Amniotic stem cell (primary cell): ENCODE data around the gene ESRRB.
"Not testable (repeated sequence)": the region's sequence is repeated elsewhere in the genome, so short reads cannot be mapped to it uniquely, and the experiment has no call there.

Experiments
- DNase-seq: peaks from one replicate; lab custom pipeline; 2025; lab: John Stamatoyannopoulos, UW

Gene ESRRB

DNA sequence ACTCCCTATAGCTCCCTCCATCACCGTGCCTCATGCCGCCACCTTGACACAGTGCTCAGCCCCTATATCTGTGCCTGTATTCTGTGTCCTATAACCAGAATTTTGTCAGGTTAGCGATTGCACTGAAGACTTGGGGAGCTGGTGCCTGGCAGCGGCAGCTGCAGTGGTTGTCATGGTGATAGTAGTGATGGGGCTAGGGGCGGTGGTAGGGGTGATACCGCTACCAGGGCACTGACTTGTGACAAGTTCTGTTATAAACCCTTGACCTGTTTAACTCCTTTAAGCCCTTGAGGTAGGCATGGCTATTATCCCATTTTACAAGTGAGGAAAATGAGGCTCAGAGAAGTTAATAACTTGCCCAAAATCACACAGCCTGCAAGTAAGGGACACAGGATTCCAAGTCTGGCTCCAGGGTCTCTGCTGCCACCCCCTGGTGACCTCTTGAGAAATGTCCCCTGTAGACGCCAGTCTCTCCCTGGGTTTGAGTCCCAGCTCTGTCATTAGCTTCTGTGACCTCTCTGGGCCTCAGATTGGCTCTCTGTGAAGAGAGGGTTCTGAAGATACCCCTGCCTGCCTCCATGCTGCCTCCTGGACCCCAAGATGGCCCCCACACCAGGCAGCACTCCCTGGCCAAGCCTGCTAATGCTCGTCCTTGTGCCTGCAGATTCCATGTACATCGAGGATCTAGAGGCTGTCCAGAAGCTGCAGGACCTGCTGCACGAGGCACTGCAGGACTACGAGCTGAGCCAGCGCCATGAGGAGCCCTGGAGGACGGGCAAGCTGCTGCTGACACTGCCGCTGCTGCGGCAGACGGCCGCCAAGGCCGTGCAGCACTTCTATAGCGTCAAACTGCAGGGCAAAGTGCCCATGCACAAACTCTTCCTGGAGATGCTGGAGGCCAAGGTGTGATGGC, 121.9 kb downstream of the ESRRB start:
- no peak for DNase-seq

DNA sequence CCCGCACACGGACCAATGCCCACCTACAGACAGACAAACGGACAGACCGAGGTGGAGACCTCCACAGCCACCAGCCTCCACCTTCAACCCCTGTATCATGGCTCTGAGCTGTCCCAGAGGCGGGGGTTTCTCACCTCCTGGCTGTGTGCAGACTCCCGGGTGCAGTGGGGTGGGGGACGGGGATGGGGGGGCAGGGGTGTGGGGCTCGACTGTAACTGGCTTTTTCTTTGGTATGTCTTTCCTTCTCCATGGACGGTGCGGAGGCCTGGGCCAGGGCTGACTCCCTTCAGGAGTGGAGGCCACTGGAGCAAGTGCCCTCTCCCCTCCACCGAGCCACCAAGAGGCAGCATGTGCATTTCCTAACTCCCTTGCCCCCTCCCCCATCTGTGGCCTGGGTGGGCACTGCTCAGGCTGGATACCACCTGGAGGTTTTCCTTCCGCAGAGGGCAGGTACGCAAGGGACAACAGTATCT, 122.6 kb downstream of the ESRRB start:
- DNase-seq: no peak

DNA sequence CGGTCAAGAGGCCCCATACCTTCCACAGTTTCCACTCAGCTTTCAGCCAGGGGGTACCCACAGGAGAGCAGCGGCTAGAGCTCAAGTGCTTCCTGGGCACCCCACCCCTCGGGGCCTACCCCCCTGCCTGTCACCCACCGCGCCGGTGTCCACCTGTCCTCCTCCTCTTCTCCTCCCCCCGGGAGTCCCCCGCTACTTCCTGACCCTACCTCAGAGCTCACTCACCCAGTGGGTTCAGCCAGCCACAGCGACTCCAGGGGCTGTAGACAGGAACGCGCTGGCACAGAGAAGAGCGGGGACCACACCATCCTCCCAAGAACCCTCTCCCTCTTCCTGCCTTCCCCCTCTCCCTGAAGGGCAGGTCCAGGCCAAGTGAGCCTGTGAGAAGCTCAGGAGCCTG, 123.0 kb downstream of the ESRRB start:
- no peak for DNase-seq

DNA sequence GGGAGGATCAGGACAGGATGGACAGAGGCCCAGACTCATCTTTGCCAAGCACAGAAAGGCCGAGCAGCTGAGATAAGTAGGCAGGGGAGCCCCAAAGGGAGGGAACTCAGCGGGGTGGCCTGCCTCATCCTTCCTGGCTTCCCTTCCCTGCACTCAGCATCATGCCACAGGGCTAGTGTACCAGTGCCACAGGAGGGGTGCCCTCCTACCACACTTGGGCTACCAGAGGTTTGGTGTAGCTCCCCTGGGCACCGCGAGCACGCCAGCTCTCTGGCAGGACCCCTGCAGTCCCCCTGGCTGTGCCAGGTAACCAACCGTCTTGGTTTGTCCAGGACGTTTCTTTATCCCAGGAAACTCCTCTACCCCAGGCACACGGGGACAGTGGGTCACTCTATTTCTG, 123.5 kb downstream of the ESRRB start:
- no peak for DNase-seq

DNA sequence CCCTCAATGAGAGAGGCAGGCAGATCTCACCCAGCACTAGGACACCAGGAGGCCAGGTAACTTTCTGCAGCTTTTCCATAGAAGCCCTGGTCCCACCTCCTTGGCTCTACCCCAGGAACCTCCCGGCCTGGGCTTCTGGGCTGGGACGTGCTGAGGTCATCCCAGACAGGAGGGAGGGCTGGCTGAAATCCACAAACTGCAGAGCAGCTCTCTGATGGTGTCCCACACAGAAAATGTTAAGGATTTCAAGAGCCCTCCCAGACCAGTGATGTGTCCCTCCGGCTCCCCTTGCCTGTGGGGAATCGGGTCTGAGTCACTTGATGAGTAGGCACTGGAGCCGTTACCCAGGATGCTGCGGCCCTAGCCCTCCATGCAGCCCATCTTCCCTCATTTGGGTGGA, 124.1 kb downstream of the ESRRB start:
- DNase-seq: no peak

DNA sequence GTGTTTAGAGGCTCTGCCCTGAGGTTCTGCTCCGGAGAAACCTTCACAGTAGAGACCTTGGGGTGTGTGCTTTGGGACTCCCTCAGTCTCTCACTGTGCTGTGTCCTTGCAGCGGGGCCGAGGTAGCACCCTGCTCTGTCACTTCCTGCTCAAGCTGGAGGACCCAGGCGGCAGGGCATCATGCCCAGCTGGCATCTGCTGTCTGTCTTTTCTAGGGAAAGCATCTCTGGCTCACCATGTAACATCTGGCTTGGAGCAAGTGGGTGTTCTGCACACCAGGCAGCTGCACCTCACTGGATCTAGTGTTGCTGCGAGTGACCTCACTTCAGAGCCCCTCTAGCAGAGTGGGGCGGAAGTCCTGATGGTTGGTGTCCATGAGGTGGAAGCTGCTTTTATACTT, 124.5 kb downstream of the ESRRB start:
- no peak for DNase-seq

DNA sequence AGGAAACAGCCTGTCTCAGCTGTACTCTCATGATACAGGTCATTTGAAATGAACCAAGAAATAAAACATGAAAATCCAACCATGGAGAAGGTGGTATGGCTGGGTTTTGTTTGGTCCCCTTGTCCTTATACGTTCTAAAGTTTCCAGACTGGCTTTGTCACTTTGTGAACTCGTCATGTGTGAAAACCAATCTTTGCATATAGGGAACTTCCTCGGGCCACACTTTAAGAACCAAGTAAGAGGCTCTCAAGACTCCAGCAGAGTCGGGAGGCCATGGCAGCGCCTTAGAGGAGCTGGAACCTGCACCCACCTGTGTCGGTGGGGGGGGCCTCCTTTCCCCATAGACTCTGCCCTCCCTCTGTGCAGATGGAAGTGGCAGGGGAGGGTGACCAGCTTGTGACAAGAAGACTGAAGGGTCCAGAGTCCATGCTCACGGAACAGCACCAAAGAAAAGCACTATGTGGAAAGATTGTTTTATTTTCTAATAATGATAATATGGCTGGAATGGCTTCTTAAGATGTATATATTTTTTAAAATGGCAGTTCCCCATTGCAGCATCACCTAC, 125.3 kb downstream of the ESRRB start:
- no peak for DNase-seq

DNA sequence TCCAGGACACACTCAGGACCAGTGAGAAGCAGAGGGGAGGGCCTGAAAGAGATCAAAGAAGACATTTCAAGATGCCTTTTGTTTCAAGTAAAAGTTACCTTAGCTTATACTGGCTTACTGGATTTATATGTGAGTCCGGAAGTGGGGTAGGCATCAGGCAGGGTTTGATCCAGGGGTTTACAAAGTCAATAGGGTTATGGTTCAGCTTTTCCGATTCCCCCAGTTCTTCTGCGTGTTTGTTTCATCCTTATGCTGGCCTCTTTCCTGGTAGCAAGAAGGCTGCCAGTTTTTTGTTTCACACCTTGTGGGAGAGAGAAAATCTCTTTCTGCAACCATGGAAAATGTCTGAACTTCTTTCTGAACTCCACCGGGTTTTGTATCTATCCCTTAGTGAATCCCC, 126.3 kb downstream of the ESRRB start:
- no peak for DNase-seq

DNA sequence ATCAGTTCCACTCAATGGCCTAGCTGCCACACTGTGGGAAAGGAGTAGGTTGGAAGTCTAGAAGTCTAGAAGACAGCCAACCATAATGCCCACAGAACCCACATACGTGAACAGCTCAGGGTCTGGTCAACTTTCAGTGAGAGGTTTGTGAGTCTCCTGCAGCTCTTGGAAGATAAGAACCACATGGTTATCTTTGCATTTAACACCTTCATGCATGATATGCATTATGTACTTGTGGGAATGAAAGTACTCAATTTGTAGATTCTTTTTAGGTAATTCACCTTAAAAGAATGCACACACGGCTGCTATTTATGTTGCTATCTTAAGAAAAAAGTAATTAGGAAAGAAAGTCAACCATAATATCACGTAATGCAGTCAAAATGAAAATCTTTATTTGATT, 126.7 kb downstream of the ESRRB start:
- DNase-seq: no peak

DNA sequence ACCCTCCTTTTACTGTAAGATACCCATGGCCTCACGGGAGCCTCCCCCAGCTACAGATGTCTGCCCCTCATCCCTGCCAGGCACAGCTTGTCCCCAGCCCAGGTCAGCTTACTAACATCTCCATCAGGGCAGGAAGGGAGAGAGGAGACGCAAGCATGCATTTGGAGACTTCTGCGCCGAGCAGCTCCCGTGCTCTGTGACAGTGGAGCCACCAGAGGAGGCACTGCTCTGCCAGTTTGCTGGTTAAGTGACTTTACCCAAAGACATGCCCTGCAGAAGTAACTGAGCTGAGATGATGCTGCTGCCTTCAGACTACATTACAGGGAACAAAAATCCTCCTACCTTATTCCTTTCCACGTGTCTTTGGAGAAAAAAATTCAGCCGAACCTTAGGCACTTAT, 133.4 kb downstream of the ESRRB start:
- DNase-seq: no peak

DNA sequence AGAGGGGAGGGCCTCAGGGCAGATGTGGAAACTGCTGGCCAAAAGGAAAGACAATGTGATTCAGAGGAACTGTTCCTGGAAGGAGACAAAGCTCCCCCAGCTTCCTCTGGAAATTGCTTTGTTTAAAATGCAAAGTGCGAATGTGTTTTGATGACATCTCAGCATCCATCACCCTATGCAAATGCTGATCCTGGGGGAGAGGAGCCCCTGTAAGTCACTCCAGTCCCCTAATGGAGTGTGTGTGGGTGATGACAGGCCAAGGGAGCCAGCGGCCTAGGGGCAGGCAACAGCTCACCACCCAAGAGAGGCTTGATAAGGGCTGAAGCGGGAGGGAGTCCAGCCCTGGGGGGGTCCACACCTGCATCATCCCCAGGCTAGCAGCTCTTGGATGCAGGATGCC, 134.2 kb downstream of the ESRRB start:
- no peak for DNase-seq

DNA sequence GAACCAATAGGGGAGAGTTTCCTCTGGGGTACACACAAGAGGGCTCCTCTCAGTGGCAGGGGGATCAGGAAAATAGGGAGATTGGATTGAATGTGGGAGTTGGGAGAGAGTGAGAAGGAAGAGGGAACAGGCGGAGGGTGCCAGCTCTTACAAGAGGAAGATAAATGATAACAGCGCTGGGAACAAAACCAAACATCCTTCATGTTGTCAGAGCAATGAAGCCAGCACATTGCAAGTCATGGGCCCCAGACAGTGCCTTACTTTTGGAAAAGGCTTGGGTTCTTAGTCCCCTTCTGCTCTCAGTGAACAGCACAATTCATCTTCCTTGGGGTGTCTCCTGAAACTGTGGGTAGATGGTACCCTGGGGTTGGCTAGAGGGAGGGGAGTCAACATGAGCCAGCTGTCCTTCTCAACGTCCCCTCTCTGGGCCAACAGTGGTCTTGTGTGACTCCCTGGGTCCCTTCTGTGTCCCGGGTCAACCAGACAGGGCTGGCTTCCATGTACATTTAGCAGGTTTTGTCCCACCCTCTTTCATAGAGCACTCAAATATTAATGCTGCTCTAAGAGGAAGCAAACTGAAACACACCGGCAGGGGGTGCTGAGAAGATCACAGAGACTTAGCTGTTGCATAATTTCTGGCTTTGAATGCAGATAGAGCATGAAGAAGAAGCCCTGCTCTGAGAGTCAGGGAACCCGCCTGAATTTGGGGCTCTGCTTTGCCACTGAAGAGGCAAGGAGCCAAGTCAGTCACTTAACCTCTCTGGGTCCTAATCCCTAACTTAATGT, 138.5 kb downstream of the ESRRB start:
- DNase-seq: no peak

DNA sequence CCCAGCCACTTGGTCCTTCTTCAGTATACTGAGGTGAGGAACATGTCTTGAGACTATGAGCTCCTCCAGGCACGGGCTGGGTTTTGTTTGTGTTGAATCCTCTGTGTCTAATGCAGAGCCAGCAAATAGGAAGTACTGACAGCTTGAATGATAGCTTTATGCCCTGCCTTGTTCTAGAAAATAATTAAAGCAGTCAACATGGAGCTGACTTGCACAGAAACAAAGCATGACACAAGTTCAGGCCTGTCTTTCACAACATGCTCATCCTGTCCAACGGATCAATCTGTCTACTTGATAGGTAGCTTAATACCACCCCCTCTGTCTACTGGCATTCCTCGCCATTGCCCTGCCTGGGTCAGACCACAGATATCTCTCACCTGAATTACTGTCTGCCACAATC, 140.9 kb downstream of the ESRRB start:
- DNase-seq: no peak

DNA sequence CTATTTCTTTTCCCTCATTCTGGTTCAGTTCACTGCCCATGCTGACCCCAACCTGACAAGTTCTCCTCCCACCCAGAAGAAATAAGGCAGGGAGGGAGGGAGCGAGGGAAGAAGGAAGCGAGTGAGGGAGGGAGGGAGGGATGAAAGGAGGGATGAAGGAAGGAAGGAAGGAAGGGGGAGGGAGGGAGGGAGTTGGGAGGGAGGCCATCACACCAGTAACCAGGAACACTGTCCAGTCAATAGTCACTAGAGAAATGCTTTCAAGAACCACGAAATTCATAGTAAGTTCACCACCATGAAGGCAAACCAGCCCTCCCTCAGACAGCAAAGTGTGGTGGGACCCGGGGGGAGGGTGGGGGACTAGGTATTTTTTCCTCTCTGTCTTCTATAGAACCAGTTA, 142.4 kb downstream of the ESRRB start:
- no peak for DNase-seq

DNA sequence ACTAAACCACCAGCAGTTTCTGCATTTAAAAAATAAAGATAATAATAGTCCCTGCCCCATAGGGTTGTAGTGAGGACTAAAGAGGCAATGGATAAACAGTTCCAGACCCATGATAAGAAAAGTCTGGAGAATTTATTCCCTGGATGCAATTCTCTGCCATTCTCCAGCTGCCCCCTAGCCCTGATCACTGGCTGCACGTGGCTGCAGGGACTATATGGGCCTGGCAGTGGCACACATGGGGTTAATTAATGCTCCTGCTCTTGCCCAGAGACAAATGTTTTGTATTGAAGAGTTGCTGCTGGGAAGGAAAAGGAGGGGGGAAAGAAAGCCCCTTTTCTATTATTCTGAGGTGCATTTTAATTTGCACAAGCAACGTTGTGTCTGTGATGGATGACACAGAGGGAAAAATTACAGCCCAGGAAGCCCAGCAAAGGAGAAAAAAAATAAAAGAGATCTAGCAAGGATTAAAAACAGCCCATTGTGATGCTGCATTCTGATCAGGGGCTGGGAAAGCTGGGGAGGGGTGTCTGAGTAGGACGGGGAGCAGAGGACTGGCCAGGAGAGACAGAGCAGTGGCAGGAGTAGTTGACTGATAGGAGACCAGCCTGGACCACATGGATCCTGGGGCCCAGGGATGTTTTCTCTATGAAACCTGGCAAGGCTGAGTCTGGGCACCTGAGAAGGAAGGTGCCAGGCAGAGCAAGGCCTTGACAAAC, 149.3 kb downstream of the ESRRB start:
- no peak for DNase-seq

DNA sequence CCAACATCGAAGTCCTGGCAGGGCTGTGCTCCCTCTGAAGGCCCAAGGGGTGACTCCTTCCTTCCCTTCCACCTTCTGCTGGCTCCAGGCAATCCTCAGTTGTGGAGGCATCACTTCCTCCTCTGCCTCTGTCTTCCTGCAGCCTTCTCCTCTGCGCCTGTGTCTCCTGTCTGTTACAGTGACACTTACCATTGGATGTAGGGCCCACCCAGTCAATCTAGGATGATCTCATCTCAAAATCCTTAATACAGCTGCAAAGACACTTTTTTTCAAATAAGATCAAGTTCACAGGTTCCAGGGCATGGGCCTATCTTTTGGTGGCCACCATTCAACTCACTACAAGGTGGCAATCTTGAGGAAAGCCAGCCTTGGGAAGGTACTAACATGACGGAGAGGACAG, 155.1 kb downstream of the ESRRB start:
- no peak for DNase-seq

DNA sequence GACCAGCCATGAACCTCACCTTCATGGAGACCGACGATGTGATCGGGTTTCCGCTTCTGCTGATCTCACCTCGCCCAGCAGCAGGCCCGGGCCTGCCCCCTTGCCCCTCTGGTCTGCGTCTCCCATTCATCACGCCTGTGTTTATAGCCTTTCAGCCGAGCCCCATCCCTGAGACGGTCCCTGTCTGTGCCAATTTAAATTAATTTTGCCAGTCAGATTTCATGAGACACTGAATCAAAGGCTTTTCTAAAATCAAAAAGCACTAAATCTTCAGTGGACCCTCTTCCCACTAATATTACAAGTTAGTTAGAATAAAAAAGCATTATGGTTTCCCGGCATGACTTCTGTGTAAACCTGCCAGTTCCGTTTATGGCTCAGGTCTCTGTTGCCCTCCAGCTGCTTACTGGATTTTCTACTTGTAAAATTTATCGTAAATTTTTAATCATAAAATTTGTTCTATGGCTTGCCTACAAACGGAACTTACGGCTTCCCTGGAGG, 155.9 kb downstream of the ESRRB start:
- no peak for DNase-seq

DNA sequence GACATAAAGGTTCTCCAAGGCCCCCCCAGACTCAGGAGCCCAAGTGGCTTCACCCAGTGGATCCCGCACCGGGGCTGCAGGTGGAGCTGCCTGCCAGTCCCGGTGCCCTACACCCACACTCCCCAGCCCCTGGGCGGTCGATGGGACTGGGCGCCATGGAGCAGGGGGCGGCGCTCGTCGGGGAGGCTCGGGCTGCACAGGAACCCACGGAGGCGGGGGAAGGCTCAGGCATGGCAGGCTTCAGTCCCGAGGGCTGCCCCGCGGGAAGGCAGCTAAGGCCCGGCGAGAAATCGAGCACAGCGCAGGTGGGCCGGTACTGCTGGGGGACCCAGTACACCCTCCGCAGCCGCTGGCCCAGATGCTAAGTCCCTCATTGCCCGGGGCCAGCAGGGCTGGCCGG, 160.7 kb downstream of the ESRRB start:
- not testable (repeated sequence) for DNase-seq

DNA sequence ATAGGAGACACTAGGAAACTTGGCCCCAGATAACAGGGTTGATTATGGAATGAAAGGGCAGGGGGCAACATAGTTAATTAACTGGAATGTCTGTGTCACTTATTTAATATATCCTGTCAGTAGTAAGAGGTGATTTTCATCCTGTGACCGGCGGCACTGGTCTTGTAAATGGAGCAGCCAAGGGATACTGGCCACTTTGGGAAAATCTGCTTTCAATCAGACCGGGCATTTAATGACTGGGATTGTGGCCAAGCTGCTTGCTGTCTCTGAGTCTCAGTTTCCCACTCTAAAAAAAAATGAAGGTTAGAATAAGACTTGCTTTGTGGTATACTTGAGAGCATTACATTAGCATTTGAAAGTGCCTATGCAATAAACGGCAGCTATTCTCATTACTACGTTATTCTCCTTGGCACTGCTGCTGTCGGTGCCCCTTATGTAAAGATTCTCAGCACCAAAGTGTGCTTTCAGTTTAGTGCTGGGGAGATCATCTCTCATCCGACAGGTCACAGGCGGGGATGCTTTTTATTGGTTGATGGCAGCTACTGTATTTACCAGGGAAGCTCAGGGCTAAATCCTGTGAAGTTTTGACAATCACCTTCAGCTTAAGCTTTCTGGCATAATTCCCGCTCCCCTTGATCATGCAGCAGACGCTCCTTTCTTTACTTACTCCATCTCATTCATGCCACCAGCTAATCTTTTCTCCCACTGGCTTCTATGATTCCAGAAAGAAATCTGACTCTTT, 162.1 kb downstream of the ESRRB start:
- no peak for DNase-seq

DNA sequence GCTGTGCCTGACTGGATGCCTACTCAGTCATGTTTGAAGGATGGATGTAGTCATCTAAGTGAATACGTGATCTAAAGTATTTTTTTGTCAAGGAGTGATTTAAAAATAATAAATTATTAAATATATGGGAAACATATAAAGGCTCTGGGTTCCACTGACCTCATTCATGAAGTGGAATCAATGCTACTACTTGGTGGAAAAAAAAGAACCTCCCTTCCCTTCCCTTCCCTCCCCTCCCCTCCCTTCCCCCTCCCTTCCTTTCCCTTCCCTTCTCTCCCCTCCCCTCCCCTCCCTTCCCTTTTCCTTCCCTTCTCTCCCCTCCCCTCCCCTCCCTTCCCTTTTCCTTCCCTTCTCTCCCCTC, 162.7 kb downstream of the ESRRB start:
- DNase-seq: no peak

DNA sequence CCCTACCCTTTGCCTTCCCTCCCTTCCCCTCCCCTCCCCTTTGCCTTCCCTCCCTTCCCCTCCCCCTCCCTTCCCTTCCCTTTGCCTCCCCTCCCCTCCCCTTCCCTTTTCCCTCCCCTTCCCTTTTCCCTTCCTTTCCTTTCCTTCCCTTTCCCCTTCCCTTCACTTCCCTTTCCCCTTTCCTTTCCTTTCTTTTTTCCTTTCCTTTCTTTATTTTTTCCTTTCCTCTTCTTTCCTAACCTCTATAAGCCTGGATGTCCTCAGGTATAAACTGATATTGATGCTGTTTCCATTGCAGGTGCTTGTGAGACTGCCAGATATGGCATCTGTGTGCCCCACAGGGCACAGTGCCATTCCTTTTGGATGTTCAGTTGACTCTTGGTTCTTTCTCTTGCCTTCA, 163.2 kb downstream of the ESRRB start:
- no peak for DNase-seq
